ENCODE measurements around the gene LAYN.

GRCh38 chr11:111598148-111598547, 57.6 kb downstream of the LAYN start:
- no peak for TF ChIP-seq CTCF (IDR thresholded peaks at IDR 0.05)
- no peak for TF ChIP-seq POLR2A (IDR thresholded peaks at IDR 0.05)
